Lower lobe of right lung (tissue), 2 donors: ENCODE data around the gene SLC22A31. TPM values are rescaled to one million over a fixed set of nuclear protein-coding genes. Genes with fewer than 3 reads are reported as not detected.
"Not testable (repeated sequence)": the region's sequence is repeated elsewhere in the genome, so short reads cannot be mapped to it uniquely, and the experiment has no call there.

ENCODE experiments used
- ATAC-seq, 2 donors: fragments of 200-7000 bp; cut with Tn5 transposase; one replicate each; pipeline ENCODE4 v1.9.1; 2020 to 2022; ENCODE audit warnings: mild to moderate bottlenecking in 2 of 2, moderate library complexity in 2 of 2
- DNase-seq: peaks from one replicate; pipeline ENCODE4 v3.0.0-alpha.2; 2020
- H3K27ac ChIP-seq: fragments of 200-600 bp; one replicate; pipeline ENCODE4 v1.8.0; 2022
- H3K27me3 ChIP-seq: fragments of 200-600 bp; one replicate; pipeline ENCODE4 v1.8.0; 2022; ENCODE audit warnings: low read depth
- H3K36me3 ChIP-seq: fragments of 200-600 bp; one replicate; pipeline ENCODE4 v1.8.0; 2022; ENCODE audit warnings: mild to moderate bottlenecking
- H3K4me1 ChIP-seq: fragments of 200-600 bp; one replicate; pipeline ENCODE4 v1.8.0; 2022
- H3K4me3 ChIP-seq: fragments of 200-600 bp; one replicate; pipeline ENCODE4 v1.8.0; 2022; ENCODE audit warnings: mild to moderate bottlenecking
- H3K9me3 ChIP-seq: fragments of 200-600 bp; one replicate; pipeline ENCODE4 v1.8.0; 2022
- CTCF ChIP-seq: fragments of 200-600 bp; IDR thresholded peaks from one replicate; pipeline ENCODE4 v1.8.0; 2022; ENCODE audit warnings: antibody characterized with exemption, mild to moderate bottlenecking
- intact Hi-C: fragments of 100-400 bp; cut with DNase I; formaldehyde crosslinking; loops from one replicate; pipeline ENCODE4 v1.11.0; 2022
- total RNA-seq: library from RNA; stranded (reverse); fragmentation: NEBNext Ultra II Directional; extraction: Animal tissue kit (Norgen Biotek cat#: 25700); gene quantifications from one replicate; pipeline ENCODE4 v1.2.1, GENCODE V29; 2021
- donor health status: DM: no; HTN: yes; CAD: no; lungs with severe emphysema.

The SLC22A31 gene
- total RNA-seq, 1 donor from 2014 or later: 132 TPM

GRCh38 chr16:89167425-89167941, 32.9 kb downstream of the SLC22A31 start:
- Histone ChIP-seq H3K27ac (no peak overlapping the region), H3K36me3 (no peaks in the 10 kb centered on the region), H3K9me3 (no peaks in the 10 kb centered on the region), H3K4me3 (no peak overlapping the region), H3K27me3 (peaks cover 42% of the 10 kb centered on the region), H3K4me1 (peaks cover 20% of the 10 kb centered on the region)
- intact Hi-C loops: no loop called here
- peak; percentile 84 for TF ChIP-seq CTCF
- ATAC-seq (peak; percentile 58 to 76), DNase-seq (peak; percentile 91)

GRCh38 chr16:89166696-89167424, 33.5 kb downstream of the SLC22A31 start:
- no peaks in the 10 kb centered on the region for H3K9me3 ChIP-seq
- DNase-seq (no peak), ATAC-seq (no peak)
- no peaks in the 10 kb centered on the region for H3K36me3 ChIP-seq
- H3K27ac ChIP-seq: no peak overlapping the region
- peaks cover 44% of the 10 kb centered on the region for H3K27me3 ChIP-seq
- no peak for TF ChIP-seq CTCF
- peaks cover 17% of the 10 kb centered on the region for H3K4me1 ChIP-seq
- intact Hi-C loops: no loop called here
- H3K4me3 ChIP-seq: no peak overlapping the region

- DNase-seq, H3K27ac ChIP-seq, H3K4me3 ChIP-seq, H3K9me3 ChIP-seq, intact Hi-C loops, H3K36me3 ChIP-seq, H3K4me1 ChIP-seq, ATAC-seq: not testable (repeated sequence)
- peaks cover 41% of the 10 kb centered on the region for H3K27me3 ChIP-seq
Observed at GRCh38 chr16:89165681-89165979, 34.7 kb downstream of the SLC22A31 start.

- H3K4me3 ChIP-seq: no peak overlapping the region
- H3K27me3 ChIP-seq: peaks cover 35% of the 10 kb centered on the region
- H3K36me3 ChIP-seq: no peaks in the 10 kb centered on the region
- no peaks in the 10 kb centered on the region for H3K9me3 ChIP-seq
- no peak for ATAC-seq
- no peak for DNase-seq
- no peak overlapping the region for H3K27ac ChIP-seq
- H3K4me1 ChIP-seq: peaks cover 7% of the 10 kb centered on the region
- TF ChIP-seq CTCF: no peak
- intact Hi-C loops: no loop called here
Observed at GRCh38 chr16:89164847-89165680, 35.3 kb downstream of the SLC22A31 start.

- Histone ChIP-seq H3K9me3 (no peaks in the 10 kb centered on the region), H3K27ac (no peak overlapping the region), H3K4me1 (peaks cover 7% of the 10 kb centered on the region), H3K27me3 (peaks cover 29% of the 10 kb centered on the region), H3K36me3 (no peaks in the 10 kb centered on the region), H3K4me3 (no peak overlapping the region)
- TF ChIP-seq CTCF: no peak
- ATAC-seq (no peak), DNase-seq (no peak)
- intact Hi-C loops: no loop called here
Observed at GRCh38 chr16:89164436-89164835, 35.9 kb downstream of the SLC22A31 start.

GRCh38 chr16:89163297-89163696, 37.0 kb downstream of the SLC22A31 start:
- H3K27ac ChIP-seq: no peak overlapping the region
- DNase-seq (no peak), ATAC-seq (no peak)
- no peak overlapping the region for H3K4me3 ChIP-seq
- H3K4me1 ChIP-seq: peaks cover 7% of the 10 kb centered on the region
- peaks cover 17% of the 10 kb centered on the region for H3K27me3 ChIP-seq
- no peaks in the 10 kb centered on the region for H3K36me3 ChIP-seq
- TF ChIP-seq CTCF: no peak
- H3K9me3 ChIP-seq: no peaks in the 10 kb centered on the region
- intact Hi-C loops: no loop called here
